ENCODE measurements around the gene XRN1. TPM values are rescaled to one million over a fixed set of nuclear protein-coding genes. Genes with fewer than 3 reads are reported as not detected.

Gene XRN1
- 1 to 10 TPM; 4.3 to 4.9 TPM for polyA plus RNA-seq

GRCh38 chr3:142447852-142448823, at the start of gene XRN1:
Gene XRN1 (minus strand): TSS chr3:142448037. CDS start chr3:142447944, 93 bp downstream.
- H3K9me3 ChIP-seq (ENCODE audit: control insufficient read depth in 2 of 2, insufficient read depth in 1 of 2, low read depth in 1 of 2, low read length in 1 of 2) = no peaks in the 10 kb centered on the region
- H3K27ac ChIP-seq (ENCODE audit: low read depth in 2 of 2, low read length in 1 of 2) = peak within 1 kb of the TSS; percentile 97 to 98
- WGBS, 2 donors = 4 to 5% methylated on average over 51 to 52 of the region's 52 CpGs
- H3K4me3 ChIP-seq (ENCODE audit: low read depth in 1 of 2, low read length in 2 of 2) = peak within 1 kb of the TSS; percentile 98 to 99
- H3K27me3 ChIP-seq (ENCODE audit: control insufficient read depth in 1 of 2, insufficient read depth in 2 of 2, low read length in 2 of 2) = no peaks in the 10 kb centered on the region
- peaks cover 0 to 2% of the 10 kb centered on the region in 2 donors for H3K4me1 ChIP-seq (ENCODE audit: control insufficient read depth in 2 of 2, insufficient read depth in 2 of 2, low read length in 1 of 2)
- no peaks in the 10 kb centered on the region for H3K36me3 ChIP-seq (ENCODE audit: control insufficient read depth in 2 of 2, insufficient read depth in 2 of 2, low read length in 1 of 2)

GRCh38 chr3:142495103-142495502, 47.3 kb upstream of the XRN1 start:
- H3K36me3 ChIP-seq (ENCODE audit: control insufficient read depth in 2 of 2, insufficient read depth in 2 of 2, low read length in 1 of 2) = peaks cover 2 to 3% of the 10 kb centered on the region in 2 donors
- H3K4me3 ChIP-seq (ENCODE audit: low read depth in 1 of 2, low read length in 2 of 2) = no peak overlapping the region
- no peaks in the 10 kb centered on the region for H3K4me1 ChIP-seq (ENCODE audit: control insufficient read depth in 2 of 2, insufficient read depth in 2 of 2, low read length in 1 of 2)
- H3K27ac ChIP-seq (ENCODE audit: low read depth in 2 of 2, low read length in 1 of 2) = no peak overlapping the region
- no peaks in the 10 kb centered on the region for H3K9me3 ChIP-seq (ENCODE audit: control insufficient read depth in 2 of 2, insufficient read depth in 1 of 2, low read depth in 1 of 2, low read length in 1 of 2)
- WGBS, 2 donors = 77 to 96% methylated on average over 3 of the region's 3 CpGs
- no peaks in the 10 kb centered on the region for H3K27me3 ChIP-seq (ENCODE audit: control insufficient read depth in 1 of 2, insufficient read depth in 2 of 2, low read length in 2 of 2)

- H3K4me1 ChIP-seq (ENCODE audit: control insufficient read depth in 2 of 2, insufficient read depth in 2 of 2, low read length in 1 of 2) = no peaks in the 10 kb centered on the region
- no peak overlapping the region for H3K4me3 ChIP-seq (ENCODE audit: low read depth in 1 of 2, low read length in 2 of 2)
- H3K36me3 ChIP-seq (ENCODE audit: control insufficient read depth in 2 of 2, insufficient read depth in 2 of 2, low read length in 1 of 2) = peaks cover 2 to 5% of the 10 kb centered on the region in 2 donors
- no peaks in the 10 kb centered on the region for H3K9me3 ChIP-seq (ENCODE audit: control insufficient read depth in 2 of 2, insufficient read depth in 1 of 2, low read depth in 1 of 2, low read length in 1 of 2)
- no peaks in the 10 kb centered on the region for H3K27me3 ChIP-seq (ENCODE audit: control insufficient read depth in 1 of 2, insufficient read depth in 2 of 2, low read length in 2 of 2)
- WGBS, 2 donors = 94 to 98% methylated on average over 2 of the region's 2 CpGs
- H3K27ac ChIP-seq (ENCODE audit: low read depth in 2 of 2, low read length in 1 of 2) = no peak overlapping the region
Observed at GRCh38 chr3:142492184-142492583, 44.3 kb upstream of the XRN1 start.

- Histone ChIP-seq H3K4me1 (ENCODE audit: control insufficient read depth in 2 of 2, insufficient read depth in 2 of 2, low read length in 1 of 2) (no peaks in the 10 kb centered on the region), H3K4me3 (ENCODE audit: low read depth in 1 of 2, low read length in 2 of 2) (no peak overlapping the region), H3K27ac (ENCODE audit: low read depth in 2 of 2, low read length in 1 of 2) (no peak overlapping the region), H3K27me3 (ENCODE audit: control insufficient read depth in 1 of 2, insufficient read depth in 2 of 2, low read length in 2 of 2) (no peaks in the 10 kb centered on the region), H3K9me3 (ENCODE audit: control insufficient read depth in 2 of 2, insufficient read depth in 1 of 2, low read depth in 1 of 2, low read length in 1 of 2) (no peaks in the 10 kb centered on the region), H3K36me3 (ENCODE audit: control insufficient read depth in 2 of 2, insufficient read depth in 2 of 2, low read length in 1 of 2) (peaks cover 0 to 5% of the 10 kb centered on the region in 2 donors)
- 99% methylated on average over 5 of the region's 5 CpGs for WGBS, 2 donors
Observed at GRCh38 chr3:142489572-142490323, 41.9 kb upstream of the XRN1 start.

GRCh38 chr3:142484912-142485435, 37.1 kb upstream of the XRN1 start:
- H3K9me3 ChIP-seq (ENCODE audit: control insufficient read depth in 2 of 2, insufficient read depth in 1 of 2, low read depth in 1 of 2, low read length in 1 of 2) = peaks cover 3 to 5% of the 10 kb centered on the region in 2 donors
- peaks cover 2 to 6% of the 10 kb centered on the region in 2 donors for H3K36me3 ChIP-seq (ENCODE audit: control insufficient read depth in 2 of 2, insufficient read depth in 2 of 2, low read length in 1 of 2)
- no peak overlapping the region for H3K27ac ChIP-seq (ENCODE audit: low read depth in 2 of 2, low read length in 1 of 2)
- no peaks in the 10 kb centered on the region for H3K4me1 ChIP-seq (ENCODE audit: control insufficient read depth in 2 of 2, insufficient read depth in 2 of 2, low read length in 1 of 2)
- no peaks in the 10 kb centered on the region for H3K27me3 ChIP-seq (ENCODE audit: control insufficient read depth in 1 of 2, insufficient read depth in 2 of 2, low read length in 2 of 2)
- WGBS, 2 donors = 98% methylated on average over 4 of the region's 4 CpGs
- no peak overlapping the region for H3K4me3 ChIP-seq (ENCODE audit: low read depth in 1 of 2, low read length in 2 of 2)

GRCh38 chr3:142481196-142481595, 33.4 kb upstream of the XRN1 start:
- H3K27me3 ChIP-seq (ENCODE audit: control insufficient read depth in 1 of 2, insufficient read depth in 2 of 2, low read length in 2 of 2) = no peaks in the 10 kb centered on the region
- H3K4me1 ChIP-seq (ENCODE audit: control insufficient read depth in 2 of 2, insufficient read depth in 2 of 2, low read length in 1 of 2) = no peaks in the 10 kb centered on the region
- peaks cover 3 to 5% of the 10 kb centered on the region in 2 donors for H3K9me3 ChIP-seq (ENCODE audit: control insufficient read depth in 2 of 2, insufficient read depth in 1 of 2, low read depth in 1 of 2, low read length in 1 of 2)
- 98% methylated on average over 2 of the region's 2 CpGs for WGBS, 2 donors
- no peak overlapping the region for H3K4me3 ChIP-seq (ENCODE audit: low read depth in 1 of 2, low read length in 2 of 2)
- no peak overlapping the region for H3K27ac ChIP-seq (ENCODE audit: low read depth in 2 of 2, low read length in 1 of 2)
- H3K36me3 ChIP-seq (ENCODE audit: control insufficient read depth in 2 of 2, insufficient read depth in 2 of 2, low read length in 1 of 2) = peaks cover 0 to 6% of the 10 kb centered on the region in 2 donors

GRCh38 chr3:142470826-142471225, 23.0 kb upstream of the XRN1 start:
- Histone ChIP-seq H3K27ac (ENCODE audit: low read depth in 2 of 2, low read length in 1 of 2) (no peak overlapping the region), H3K4me1 (ENCODE audit: control insufficient read depth in 2 of 2, insufficient read depth in 2 of 2, low read length in 1 of 2) (no peaks in the 10 kb centered on the region), H3K27me3 (ENCODE audit: control insufficient read depth in 1 of 2, insufficient read depth in 2 of 2, low read length in 2 of 2) (no peaks in the 10 kb centered on the region), H3K9me3 (ENCODE audit: control insufficient read depth in 2 of 2, insufficient read depth in 1 of 2, low read depth in 1 of 2, low read length in 1 of 2) (no peaks in the 10 kb centered on the region), H3K4me3 (ENCODE audit: low read depth in 1 of 2, low read length in 2 of 2) (no peak overlapping the region), H3K36me3 (ENCODE audit: control insufficient read depth in 2 of 2, insufficient read depth in 2 of 2, low read length in 1 of 2) (no peaks in the 10 kb centered on the region)
- WGBS, 2 donors = 95 to 98% methylated on average over 4 of the region's 4 CpGs

- Histone ChIP-seq H3K4me3 (ENCODE audit: low read depth in 1 of 2, low read length in 2 of 2) (no peak overlapping the region), H3K36me3 (ENCODE audit: control insufficient read depth in 2 of 2, insufficient read depth in 2 of 2, low read length in 1 of 2) (no peaks in the 10 kb centered on the region), H3K27me3 (ENCODE audit: control insufficient read depth in 1 of 2, insufficient read depth in 2 of 2, low read length in 2 of 2) (no peaks in the 10 kb centered on the region), H3K9me3 (ENCODE audit: control insufficient read depth in 2 of 2, insufficient read depth in 1 of 2, low read depth in 1 of 2, low read length in 1 of 2) (no peaks in the 10 kb centered on the region), H3K4me1 (ENCODE audit: control insufficient read depth in 2 of 2, insufficient read depth in 2 of 2, low read length in 1 of 2) (no peaks in the 10 kb centered on the region), H3K27ac (ENCODE audit: low read depth in 2 of 2, low read length in 1 of 2) (no peak overlapping the region)
- 93 to 94% methylated on average over 4 of the region's 4 CpGs for WGBS, 2 donors
Observed at GRCh38 chr3:142468456-142468855, 20.6 kb upstream of the XRN1 start.

GRCh38 chr3:142467768-142468167, 19.9 kb upstream of the XRN1 start:
- Histone ChIP-seq H3K27me3 (ENCODE audit: control insufficient read depth in 1 of 2, insufficient read depth in 2 of 2, low read length in 2 of 2) (no peaks in the 10 kb centered on the region), H3K4me3 (ENCODE audit: low read depth in 1 of 2, low read length in 2 of 2) (no peak overlapping the region), H3K4me1 (ENCODE audit: control insufficient read depth in 2 of 2, insufficient read depth in 2 of 2, low read length in 1 of 2) (no peaks in the 10 kb centered on the region), H3K9me3 (ENCODE audit: control insufficient read depth in 2 of 2, insufficient read depth in 1 of 2, low read depth in 1 of 2, low read length in 1 of 2) (no peaks in the 10 kb centered on the region), H3K36me3 (ENCODE audit: control insufficient read depth in 2 of 2, insufficient read depth in 2 of 2, low read length in 1 of 2) (no peaks in the 10 kb centered on the region), H3K27ac (ENCODE audit: low read depth in 2 of 2, low read length in 1 of 2) (no peak overlapping the region)
- WGBS, 2 donors = 93 to 96% methylated on average over 3 of the region's 3 CpGs
